GM12891 (cell line): ENCODE results near the gene PAGE4.

ENCODE experiments used
- PAX5 ChIP-seq: IDR thresholded peaks from 2 replicates; pipeline ENCODE4 v1.6.1; 2011; ENCODE audit warnings: low read length, moderate library complexity, mild to moderate bottlenecking; ENCODE audit not compliant: insufficient read depth, severe bottlenecking
- POLR2A ChIP-seq: IDR thresholded peaks from 2 replicates; pipeline ENCODE4 v1.6.1; 2011; ENCODE audit warnings: low read depth, low read length, control low read depth
- POLR2AphosphoS5 ChIP-seq: IDR thresholded peaks from 2 replicates; pipeline ENCODE4 v1.6.1; 2011; ENCODE audit warnings: low read depth, low read length, control low read depth
- POU2F2 ChIP-seq: IDR thresholded peaks from 2 replicates; pipeline ENCODE4 v1.6.1; 2011; ENCODE audit warnings: low read depth, mild to moderate bottlenecking, control low read depth, low read length, moderate library complexity
- SPI1 ChIP-seq: IDR thresholded peaks from 2 replicates; pipeline ENCODE4 v1.6.1; 2011; ENCODE audit warnings: low read depth, low read length, control low read depth
- TAF1 ChIP-seq: IDR thresholded peaks from 2 replicates; pipeline ENCODE4 v1.6.1; 2011; ENCODE audit warnings: low read depth, low read length, control low read depth

DNA sequence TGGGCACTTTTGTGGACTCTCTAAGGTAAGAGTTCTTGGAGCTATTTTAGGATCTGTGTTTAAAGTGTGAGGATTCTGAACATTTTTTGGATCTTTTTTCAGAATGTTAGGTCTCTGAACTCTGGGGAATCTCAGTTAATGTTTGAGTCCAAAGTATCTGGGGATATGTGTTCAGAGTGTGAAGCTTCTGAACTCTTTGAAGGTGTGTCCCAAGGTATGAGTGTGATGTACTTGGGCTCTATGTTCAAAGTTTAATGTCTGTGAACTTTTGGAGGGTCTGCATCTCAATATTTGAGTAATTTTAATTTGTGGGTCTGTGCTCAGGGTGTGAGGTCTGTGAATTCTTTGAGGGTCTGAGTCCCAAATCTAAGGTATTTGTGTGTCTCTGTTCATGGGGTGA, 35.4 kb upstream of the PAGE4 start:
- TF ChIP-seq POLR2AphosphoS5, result no peak
- no peak for TF ChIP-seq TAF1
- TF ChIP-seq POLR2A, result no peak
- TF ChIP-seq PAX5, result no peak
- TF ChIP-seq SPI1, result no peak
- no peak for TF ChIP-seq POU2F2
